A549 (cell line): ENCODE results near the gene MRPL11. TPM values are rescaled to one million over a fixed set of nuclear protein-coding genes. Genes with fewer than 3 reads are reported as not detected.

Experiments used
- ATOH8 ChIP-seq: fragments of 250-450 bp; sonication (Bioruptor Pico); IDR thresholded peaks from 2 replicates; pipeline ENCODE4 v1.5.0; 2020; ENCODE audit warnings: low read depth, mild to moderate bottlenecking, moderate library complexity
- BHLHE40 ChIP-seq: IDR thresholded peaks from 2 replicates; pipeline ENCODE4 v1.6.1; 2012; ENCODE audit warnings: low read depth, low read length, inconsistent platforms
- CBX8 ChIP-seq: fragments of 200-600 bp; sonication (generic); IDR thresholded peaks from 2 replicates; pipeline ENCODE4 v1.6.1; 2016
- CEBPB ChIP-seq, 2 experiments: fragments of >200 bp in 1 of 2; sonication (Bioruptor Twin) in 1 of 2; formaldehyde crosslinking in 1 of 2; IDR thresholded peaks; 2 replicates each; pipeline ENCODE4 v1.6.1; 2012 to 2016
- CHD4 ChIP-seq: fragments of 200-600 bp; sonication (generic); IDR thresholded peaks from 2 replicates; pipeline ENCODE4 v1.6.1; 2016; ENCODE audit warnings: antibody characterized with exemption, mild to moderate bottlenecking, borderline replicate concordance
- E2F6 ChIP-seq: IDR thresholded peaks from 2 replicates; pipeline ENCODE4 v1.6.1; 2012; ENCODE audit warnings: low read depth, borderline replicate concordance
- EHF ChIP-seq: fragments of 250-450 bp; sonication (Bioruptor Pico); IDR thresholded peaks from 2 replicates; pipeline ENCODE4 v1.5.0; 2020; ENCODE audit warnings: mild to moderate bottlenecking
- EHMT2 ChIP-seq: fragments of 200-600 bp; sonication (generic); IDR thresholded peaks from 2 replicates; pipeline ENCODE4 v1.6.1; 2016; ENCODE audit warnings: antibody characterized with exemption, low read depth, mild to moderate bottlenecking, moderate library complexity
- FOXS1 ChIP-seq: fragments of 250-450 bp; sonication (Bioruptor Pico); IDR thresholded peaks from 2 replicates; pipeline ENCODE4 v1.5.0; 2020; ENCODE audit warnings: mild to moderate bottlenecking, moderate library complexity
- GATA3 ChIP-seq: IDR thresholded peaks from 2 replicates; pipeline ENCODE4 v1.6.1; 2012; ENCODE audit warnings: borderline replicate concordance
- HMGXB4 ChIP-seq: fragments of 250-450 bp; sonication (Bioruptor Pico); IDR thresholded peaks from 2 replicates; pipeline ENCODE4 v1.5.0; 2021; ENCODE audit warnings: mild to moderate bottlenecking, moderate library complexity, borderline replicate concordance
- HOXB5 ChIP-seq: fragments of 250-450 bp; sonication (Bioruptor Pico); IDR thresholded peaks from 2 replicates; pipeline ENCODE4 v1.5.0; 2020; ENCODE audit warnings: mild to moderate bottlenecking, moderate library complexity
- KDM1A ChIP-seq: fragments of 200-600 bp; sonication (generic); IDR thresholded peaks from 2 replicates; pipeline ENCODE4 v1.6.1; 2016; ENCODE audit warnings: low read depth, mild to moderate bottlenecking
- MYC ChIP-seq: IDR thresholded peaks from 2 replicates; pipeline ENCODE4 v1.6.1; 2012; ENCODE audit warnings: mild to moderate bottlenecking, inconsistent platforms, low read length, improper control_type of control experiment, borderline replicate concordance
- NFE2L2 ChIP-seq: fragments of 150-350 bp; conservative IDR thresholded peaks from 2 replicates; pipeline ENCODE4 v1.6.1; 2014; ENCODE audit warnings: low read length
- POLR2A ChIP-seq: IDR thresholded peaks from 2 replicates; pipeline ENCODE4 v1.6.1; 2012; ENCODE audit warnings: mild to moderate bottlenecking, low read length
- RAD21 ChIP-seq, 2 experiments: fragments of >200 bp in 1 of 2; sonication (Bioruptor Twin) in 1 of 2; formaldehyde crosslinking in 1 of 2; IDR thresholded peaks in 1 of 2; conservative IDR thresholded peaks in 1 of 2; 2 replicates in 1 of 2; 3 replicates in 1 of 2; pipeline ENCODE4 v1.6.1; 2012 to 2018; ENCODE audit warnings: inconsistent platforms in 1 of 2
- RFX5 ChIP-seq: fragments of 450-650 bp; IDR thresholded peaks from 2 replicates; pipeline ENCODE4 v1.7.1; 2014; ENCODE audit warnings: antibody characterized with exemption, mild to moderate bottlenecking, moderate library complexity
- SMC3 ChIP-seq: fragments of >200 bp; sonication (Bioruptor Twin); formaldehyde crosslinking; IDR thresholded peaks from 3 replicates; pipeline ENCODE4 v1.6.1; 2018; ENCODE audit warnings: inconsistent platforms
- SREBF2 ChIP-seq: fragments of 450-650 bp; IDR thresholded peaks from 2 replicates; pipeline ENCODE4 v1.6.1; 2014; ENCODE audit warnings: mild to moderate bottlenecking, moderate library complexity
- polyA plus RNA-seq, 4 experiments: library from polyadenylated mRNA; depleted of rRNA in 3 of 4; stranded (reverse); fragments of >200 nt; fragmentation: RNase III in 1 of 4; extraction: RNeasy Plus Mini Kit Qiagen cat#74134 plus additional on column Dnase treatment in 1 of 4; gene quantifications; 2 replicates in 3 of 4; 3 replicates in 1 of 4; pipeline ENCODE4 v1.2.3, GENCODE V29; 2011 to 2017
- TF ChIP-seq, protein P1 (sequence below): fragments of 150-350 bp; IDR thresholded peaks from 2 replicates; pipeline ENCODE4 v1.6.1; 2014; ENCODE audit warnings: low read depth, mild to moderate bottlenecking, low read length
- TF ChIP-seq, protein P2 (sequence below): IDR thresholded peaks from 2 replicates; pipeline ENCODE4 v1.6.1; 2012
- TF ChIP-seq, protein P3 (sequence below): fragments of 450-650 bp; IDR thresholded peaks from 2 replicates; pipeline ENCODE4 v1.6.1; 2014; ENCODE audit warnings: antibody characterized with exemption

MRPL11 gene
- polyA plus RNA-seq, 2 of the 4 experiments (the other 2 are of a cell fraction), result 62.9 to 73.8 TPM

DNA sequence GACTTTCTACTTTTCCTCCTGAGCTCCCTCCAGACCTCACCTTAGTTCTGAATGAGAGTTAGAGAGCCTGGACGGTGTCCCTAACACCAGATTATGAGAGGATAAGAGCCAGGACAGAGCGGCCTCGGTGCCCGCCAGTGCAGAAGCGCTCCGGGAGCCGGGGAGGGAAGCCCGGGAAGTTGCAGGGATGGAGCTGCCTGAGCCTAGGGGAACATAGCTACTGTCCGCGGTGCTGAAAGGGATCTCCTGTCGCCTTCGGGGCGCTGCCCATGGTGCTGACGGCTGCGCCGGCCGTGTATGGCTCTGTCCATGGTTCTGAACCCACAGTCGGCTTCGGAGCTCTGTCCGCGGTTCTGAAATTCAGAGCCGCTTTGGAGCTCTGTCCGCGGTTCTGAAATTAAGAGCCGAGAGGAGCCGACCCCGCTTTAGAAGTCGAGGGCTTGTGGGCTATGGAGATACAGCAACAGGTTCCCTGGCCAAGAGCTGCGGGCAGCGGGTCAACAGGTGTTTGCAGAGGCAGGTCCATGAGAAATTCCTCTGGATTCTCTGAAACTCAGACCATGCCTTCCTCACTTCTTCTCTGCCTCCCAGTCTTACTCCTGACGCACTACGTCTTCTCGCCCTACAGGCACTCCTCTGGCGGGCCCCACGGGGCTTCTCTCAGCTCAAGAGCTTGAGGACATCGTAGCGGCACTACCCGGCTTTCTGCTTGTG, 17.0 kb downstream of the MRPL11 start (continued):
- TF ChIP-seq HOXB5, result peak; percentile 100
- no peak; the same call in 1 of the 2 replicates for TF ChIP-seq RFX5
- no peak for TF ChIP-seq BHLHE40
- TF ChIP-seq, protein P1, sequence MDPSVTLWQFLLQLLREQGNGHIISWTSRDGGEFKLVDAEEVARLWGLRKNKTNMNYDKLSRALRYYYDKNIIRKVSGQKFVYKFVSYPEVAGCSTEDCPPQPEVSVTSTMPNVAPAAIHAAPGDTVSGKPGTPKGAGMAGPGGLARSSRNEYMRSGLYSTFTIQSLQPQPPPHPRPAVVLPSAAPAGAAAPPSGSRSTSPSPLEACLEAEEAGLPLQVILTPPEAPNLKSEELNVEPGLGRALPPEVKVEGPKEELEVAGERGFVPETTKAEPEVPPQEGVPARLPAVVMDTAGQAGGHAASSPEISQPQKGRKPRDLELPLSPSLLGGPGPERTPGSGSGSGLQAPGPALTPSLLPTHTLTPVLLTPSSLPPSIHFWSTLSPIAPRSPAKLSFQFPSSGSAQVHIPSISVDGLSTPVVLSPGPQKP, result no peak
- no peak; the same call in 2 of the 3 replicates for TF ChIP-seq SMC3
- peak; percentile 100 for TF ChIP-seq EHMT2
- no peak for TF ChIP-seq CEBPB (IDR thresholded peaks at IDR 0.05)
- peak; percentile 100 for TF ChIP-seq ATOH8 (CRISPR knock-in tag)
- TF ChIP-seq, protein P2, sequence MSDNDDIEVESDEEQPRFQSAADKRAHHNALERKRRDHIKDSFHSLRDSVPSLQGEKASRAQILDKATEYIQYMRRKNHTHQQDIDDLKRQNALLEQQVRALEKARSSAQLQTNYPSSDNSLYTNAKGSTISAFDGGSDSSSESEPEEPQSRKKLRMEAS, result peak; percentile 84
- TF ChIP-seq FOXS1 (CRISPR knock-in tag), result peak; percentile 100
- TF ChIP-seq E2F6, result no peak
- no peak for TF ChIP-seq MYC
- no peak for TF ChIP-seq CHD4
- peak; percentile 67 for TF ChIP-seq GATA3
- TF ChIP-seq SREBF2, result no peak
- TF ChIP-seq NFE2L2, result no peak
- peak; percentile 75; the same call in 1 of the 2 replicates for TF ChIP-seq KDM1A
- TF ChIP-seq, protein P3, sequence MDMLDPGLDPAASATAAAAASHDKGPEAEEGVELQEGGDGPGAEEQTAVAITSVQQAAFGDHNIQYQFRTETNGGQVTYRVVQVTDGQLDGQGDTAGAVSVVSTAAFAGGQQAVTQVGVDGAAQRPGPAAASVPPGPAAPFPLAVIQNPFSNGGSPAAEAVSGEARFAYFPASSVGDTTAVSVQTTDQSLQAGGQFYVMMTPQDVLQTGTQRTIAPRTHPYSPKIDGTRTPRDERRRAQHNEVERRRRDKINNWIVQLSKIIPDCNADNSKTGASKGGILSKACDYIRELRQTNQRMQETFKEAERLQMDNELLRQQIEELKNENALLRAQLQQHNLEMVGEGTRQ, result no peak
- peak; percentile 100 for TF ChIP-seq EHF
- no peak for TF ChIP-seq CBX8
- no peak for TF ChIP-seq POLR2A
- TF ChIP-seq HMGXB4, result peak; percentile 99
- TF ChIP-seq RAD21 (conservative IDR thresholded peaks at IDR 0.05 in 1 of 2, IDR thresholded peaks at IDR 0.05 in 1 of 2), result 0 out of 5 replicates have a peak, but pooled peaks of 1 of the 2 experiments have one; percentile 2
